RWPE2 (cell line): ENCODE data around the gene SDK2.

Experiments
- ATAC-seq: fragments of 200-7000 bp; cut with Tn5 transposase; 3 replicates; pipeline ENCODE4 v1.9.1; 2021; ENCODE audit warnings: low read depth
- DNase-seq: peaks from one replicate; pipeline ENCODE4 v3.0.0-alpha.2; 2020; ENCODE audit warnings: low spot score
- H3K27ac ChIP-seq: fragments of 450-650 bp; 2 replicates; pipeline ENCODE4 v1.5.1; 2017; ENCODE audit warnings: mild to moderate bottlenecking; ENCODE audit not compliant: poor library complexity, severe bottlenecking
- H3K27me3 ChIP-seq: fragments of 250-450 bp; sonication (Bioruptor Pico); 2 replicates; pipeline ENCODE4 v1.5.1; 2021; ENCODE audit warnings: mild to moderate bottlenecking, moderate library complexity; ENCODE audit not compliant: insufficient read depth, poor library complexity, severe bottlenecking
- H3K36me3 ChIP-seq: fragments of 250-450 bp; sonication (Bioruptor Pico); 2 replicates; pipeline ENCODE4 v1.5.1; 2020; ENCODE audit warnings: low read depth, mild to moderate bottlenecking, moderate library complexity
- H3K4me1 ChIP-seq: fragments of 250-450 bp; sonication (Bioruptor Pico); 2 replicates; pipeline ENCODE4 v1.5.1; 2021; ENCODE audit warnings: mild to moderate bottlenecking, moderate library complexity; ENCODE audit not compliant: insufficient read depth, poor library complexity, severe bottlenecking
- H3K4me3 ChIP-seq: fragments of 250-450 bp; sonication (Bioruptor Pico); 2 replicates; pipeline ENCODE4 v1.5.1; 2021; ENCODE audit warnings: mild to moderate bottlenecking, moderate library complexity; ENCODE audit not compliant: severe bottlenecking
- H3K9me3 ChIP-seq: fragments of 250-450 bp; sonication (Bioruptor Pico); 2 replicates; pipeline ENCODE4 v1.5.1; 2021; ENCODE audit warnings: mild to moderate bottlenecking, moderate library complexity; ENCODE audit not compliant: severe bottlenecking
- TF ChIP-seq, protein P1 (sequence below): fragments of 450-650 bp; IDR thresholded peaks from one replicate; pipeline ENCODE4 v1.5.1; 2017; ENCODE audit warnings: mild to moderate bottlenecking, moderate library complexity; ENCODE audit not compliant: poor library complexity, severe bottlenecking

The SDK2 gene

DNA sequence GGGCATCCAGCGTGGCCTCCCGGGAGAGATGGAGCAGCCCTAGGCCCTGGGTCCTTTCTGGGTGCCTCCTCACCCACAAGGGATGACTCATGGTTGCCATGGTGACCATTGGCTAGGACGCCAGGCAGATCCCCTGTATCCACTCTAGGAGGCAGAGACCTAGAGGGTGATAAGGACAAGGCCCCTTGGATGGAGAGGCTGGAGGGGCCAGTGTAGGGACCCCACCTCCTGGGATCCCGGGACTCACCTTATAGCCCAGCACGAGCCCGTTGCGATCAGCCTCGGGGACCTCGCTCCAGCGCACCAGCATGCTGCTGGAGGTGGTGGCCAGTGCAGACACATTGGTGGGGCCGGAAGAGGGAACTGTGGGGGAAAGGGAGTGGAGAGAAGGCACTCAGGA is 250.3 kb downstream of the SDK2 start:
- Histone ChIP-seq H3K4me1 (no peaks in the 10 kb centered on the region), H3K9me3 (no peaks in the 10 kb centered on the region), H3K36me3 (no peaks in the 10 kb centered on the region), H3K4me3 (no peak overlapping the region), H3K27ac (no peak overlapping the region), H3K27me3 (no peaks in the 10 kb centered on the region)
- TF ChIP-seq, protein P1, sequence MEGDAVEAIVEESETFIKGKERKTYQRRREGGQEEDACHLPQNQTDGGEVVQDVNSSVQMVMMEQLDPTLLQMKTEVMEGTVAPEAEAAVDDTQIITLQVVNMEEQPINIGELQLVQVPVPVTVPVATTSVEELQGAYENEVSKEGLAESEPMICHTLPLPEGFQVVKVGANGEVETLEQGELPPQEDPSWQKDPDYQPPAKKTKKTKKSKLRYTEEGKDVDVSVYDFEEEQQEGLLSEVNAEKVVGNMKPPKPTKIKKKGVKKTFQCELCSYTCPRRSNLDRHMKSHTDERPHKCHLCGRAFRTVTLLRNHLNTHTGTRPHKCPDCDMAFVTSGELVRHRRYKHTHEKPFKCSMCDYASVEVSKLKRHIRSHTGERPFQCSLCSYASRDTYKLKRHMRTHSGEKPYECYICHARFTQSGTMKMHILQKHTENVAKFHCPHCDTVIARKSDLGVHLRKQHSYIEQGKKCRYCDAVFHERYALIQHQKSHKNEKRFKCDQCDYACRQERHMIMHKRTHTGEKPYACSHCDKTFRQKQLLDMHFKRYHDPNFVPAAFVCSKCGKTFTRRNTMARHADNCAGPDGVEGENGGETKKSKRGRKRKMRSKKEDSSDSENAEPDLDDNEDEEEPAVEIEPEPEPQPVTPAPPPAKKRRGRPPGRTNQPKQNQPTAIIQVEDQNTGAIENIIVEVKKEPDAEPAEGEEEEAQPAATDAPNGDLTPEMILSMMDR, result no peak
- ATAC-seq (0 out of 3 replicates have a peak, but pooled peaks have one; percentile 11), DNase-seq (no peak)

DNA sequence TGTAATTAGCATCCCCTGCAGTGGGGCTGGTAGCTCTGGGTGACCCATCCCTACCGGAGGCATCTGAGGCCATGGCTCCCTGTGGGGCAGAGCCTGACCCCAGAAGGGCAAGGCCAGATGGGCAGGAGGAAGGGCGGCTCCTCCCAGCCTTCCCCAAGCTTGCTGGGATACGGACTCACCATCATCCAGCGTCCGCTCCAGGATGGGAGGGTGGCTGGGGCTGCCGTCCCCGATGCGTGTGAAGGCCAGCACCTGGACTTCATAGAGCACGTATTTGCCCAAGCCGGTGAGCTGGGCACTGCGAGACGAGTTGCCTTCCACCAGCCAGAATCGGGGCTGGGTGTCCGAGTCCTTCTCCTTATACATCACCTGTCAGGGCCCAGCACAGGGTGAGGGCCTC is 250.9 kb downstream of the SDK2 start:
- TF ChIP-seq, protein P1, result no peak
- no peaks in the 10 kb centered on the region for H3K4me1 ChIP-seq
- DNase-seq, result no peak
- no peak overlapping the region for H3K27ac ChIP-seq
- H3K4me3 ChIP-seq, result no peak overlapping the region
- no peaks in the 10 kb centered on the region for H3K27me3 ChIP-seq
- no peaks in the 10 kb centered on the region for H3K36me3 ChIP-seq
- no peak for ATAC-seq
- no peaks in the 10 kb centered on the region for H3K9me3 ChIP-seq

DNA sequence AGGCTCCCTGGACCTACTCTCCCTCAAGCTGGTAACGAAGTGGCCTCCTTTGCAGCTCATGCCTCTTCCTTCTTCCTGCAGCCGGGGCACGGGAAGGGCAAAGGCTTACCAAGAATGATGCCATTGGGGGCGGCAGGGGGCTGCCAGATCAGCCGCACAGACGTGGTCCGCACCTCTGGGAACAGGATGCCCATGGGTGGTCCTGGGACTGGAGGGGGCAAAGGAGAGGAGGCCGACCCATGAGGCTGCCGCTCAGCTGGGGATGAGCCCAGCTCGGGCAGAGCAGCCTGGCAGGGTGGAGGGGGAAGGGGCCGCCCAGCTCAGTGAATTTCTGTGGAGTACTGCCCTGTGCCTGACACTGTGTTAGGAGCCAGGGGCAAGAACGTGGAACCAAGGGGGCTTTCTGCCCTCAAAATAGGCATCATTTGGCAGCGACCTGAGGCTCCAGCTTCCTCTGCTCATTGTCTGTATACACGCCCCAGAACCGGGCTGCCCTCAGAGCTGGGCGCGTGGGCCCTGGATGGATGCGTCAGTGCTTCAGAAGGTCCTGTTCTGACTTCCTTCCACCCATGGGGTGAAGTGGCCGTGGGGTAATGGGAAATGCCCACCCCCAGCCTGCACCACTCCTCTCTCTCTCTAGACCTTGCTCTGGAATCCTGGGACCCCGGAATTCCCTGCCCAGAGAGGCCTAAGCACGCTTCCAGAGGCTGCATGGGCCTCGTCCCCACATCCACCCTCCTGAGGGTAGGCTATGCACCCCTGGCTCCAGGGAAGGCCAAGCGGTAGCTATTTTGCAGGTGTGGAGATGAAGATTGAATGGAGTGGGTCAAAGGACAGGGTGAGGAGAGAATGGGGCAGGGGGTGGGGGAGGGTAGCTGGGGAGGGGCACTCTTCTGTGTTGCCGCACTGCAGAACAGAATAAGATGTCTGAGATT is 252.6 kb downstream of the SDK2 start:
- no peak overlapping the region for H3K27ac ChIP-seq
- H3K4me1 ChIP-seq, result no peaks in the 10 kb centered on the region
- TF ChIP-seq, protein P1, result no peak
- H3K9me3 ChIP-seq, result no peaks in the 10 kb centered on the region
- no peaks in the 10 kb centered on the region for H3K27me3 ChIP-seq
- no peaks in the 10 kb centered on the region for H3K36me3 ChIP-seq
- no peak for DNase-seq
- ATAC-seq, result no peak
- no peak overlapping the region for H3K4me3 ChIP-seq

DNA sequence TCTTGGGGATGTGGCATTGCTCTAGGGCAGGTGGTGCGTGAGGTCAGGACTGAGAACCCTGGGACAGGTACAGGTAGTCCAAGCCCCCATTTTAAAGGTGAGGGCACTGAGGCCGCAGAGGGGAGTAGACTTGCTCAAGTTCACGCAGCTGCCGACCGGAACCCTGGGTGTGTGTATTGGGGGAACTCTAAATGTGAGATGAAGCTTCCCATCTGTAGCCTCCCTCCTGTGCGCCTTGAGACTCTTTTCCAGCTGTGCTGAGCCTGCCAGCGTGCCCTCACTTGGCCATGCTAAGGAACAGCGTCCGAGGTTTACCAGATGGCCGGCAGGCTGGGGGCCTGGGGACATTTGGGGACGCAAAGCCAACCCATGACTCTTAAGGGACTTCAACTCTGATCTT is 253.4 kb downstream of the SDK2 start:
- H3K27ac ChIP-seq, result no peak overlapping the region

More for the DNA sequence above, 253.4 kb downstream of the SDK2 start:
- H3K4me3 ChIP-seq, result no peak overlapping the region
- DNase-seq, result no peak
- no peak for ATAC-seq
- no peaks in the 10 kb centered on the region for H3K36me3 ChIP-seq
- H3K27me3 ChIP-seq, result no peaks in the 10 kb centered on the region
- no peaks in the 10 kb centered on the region for H3K4me1 ChIP-seq
- TF ChIP-seq, protein P1, result no peak
- no peaks in the 10 kb centered on the region for H3K9me3 ChIP-seq
